Neural progenitor cell (in vitro differentiated cells): ENCODE measurements around the gene ZNF316.

ENCODE experiments used
- EZH2 ChIP-seq: fragments of 200-600 bp; sonication (generic); IDR thresholded peaks from 2 replicates; pipeline ENCODE4 v1.6.1; 2017; ENCODE audit warnings: antibody characterized with exemption, mild to moderate bottlenecking, moderate library complexity
- EZH2phosphoT487 ChIP-seq: fragments of 200-600 bp; sonication (generic); IDR thresholded peaks from 2 replicates; pipeline ENCODE4 v1.6.1; 2017; ENCODE audit warnings: antibody characterized with exemption
- TF ChIP-seq, protein P1 (sequence below): fragments of 200-600 bp; sonication (generic); IDR thresholded peaks from 2 replicates; pipeline ENCODE4 v1.5.1; 2017; ENCODE audit warnings: antibody characterized with exemption, mild to moderate bottlenecking

DNA sequence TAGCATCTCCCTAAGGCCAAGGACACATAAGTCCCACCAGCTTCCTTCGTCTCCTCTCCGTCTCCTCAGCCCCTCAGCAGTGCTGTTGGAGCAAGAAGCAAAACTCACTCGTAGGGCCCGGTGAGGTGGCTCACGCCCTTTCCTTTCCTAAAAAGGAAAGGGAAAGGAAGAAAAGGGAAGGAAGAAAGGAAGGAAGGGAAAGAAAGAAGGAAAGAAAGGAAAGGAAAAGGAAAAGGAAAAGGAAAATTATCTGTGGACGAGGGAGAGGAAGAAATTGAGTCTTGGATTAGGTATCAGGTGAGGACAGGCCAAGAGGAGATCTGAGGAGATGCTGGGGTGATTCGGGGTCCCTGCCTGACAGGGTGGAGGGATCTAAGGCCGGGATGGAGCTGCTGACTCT is 3.1 kb upstream of the ZNF316 start:
- TF ChIP-seq, protein P1, sequence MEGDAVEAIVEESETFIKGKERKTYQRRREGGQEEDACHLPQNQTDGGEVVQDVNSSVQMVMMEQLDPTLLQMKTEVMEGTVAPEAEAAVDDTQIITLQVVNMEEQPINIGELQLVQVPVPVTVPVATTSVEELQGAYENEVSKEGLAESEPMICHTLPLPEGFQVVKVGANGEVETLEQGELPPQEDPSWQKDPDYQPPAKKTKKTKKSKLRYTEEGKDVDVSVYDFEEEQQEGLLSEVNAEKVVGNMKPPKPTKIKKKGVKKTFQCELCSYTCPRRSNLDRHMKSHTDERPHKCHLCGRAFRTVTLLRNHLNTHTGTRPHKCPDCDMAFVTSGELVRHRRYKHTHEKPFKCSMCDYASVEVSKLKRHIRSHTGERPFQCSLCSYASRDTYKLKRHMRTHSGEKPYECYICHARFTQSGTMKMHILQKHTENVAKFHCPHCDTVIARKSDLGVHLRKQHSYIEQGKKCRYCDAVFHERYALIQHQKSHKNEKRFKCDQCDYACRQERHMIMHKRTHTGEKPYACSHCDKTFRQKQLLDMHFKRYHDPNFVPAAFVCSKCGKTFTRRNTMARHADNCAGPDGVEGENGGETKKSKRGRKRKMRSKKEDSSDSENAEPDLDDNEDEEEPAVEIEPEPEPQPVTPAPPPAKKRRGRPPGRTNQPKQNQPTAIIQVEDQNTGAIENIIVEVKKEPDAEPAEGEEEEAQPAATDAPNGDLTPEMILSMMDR = no peak
- TF ChIP-seq EZH2 (no peak), EZH2phosphoT487 (no peak)
